ENCODE results near the gene OR2A25.

OR2A25 gene

GRCh38 chr7:144085978-144086377 lies 16.4 kb downstream of the OR2A25 start, which contains the start of gene OR2A12:
Gene OR2A12, plus strand, starts transcription at chr7:144086278. Its CDS starts 8,830 bp downstream, at chr7:144095108.
- no peak for DNase-seq

GRCh38 chr7:144086730-144087129 lies 17.1 kb downstream of the OR2A25 start:
- no peak for DNase-seq

GRCh38 chr7:144087230-144087629 lies 17.6 kb downstream of the OR2A25 start:
- DNase-seq, result no peak

- no peak for DNase-seq
Measured at GRCh38 chr7:144090667-144091066, 21.1 kb downstream of the OR2A25 start.

GRCh38 chr7:144098776-144099175 lies 29.2 kb downstream of the OR2A25 start:
- DNase-seq, result no peak

- no peak for DNase-seq
Measured at GRCh38 chr7:144100607-144101006, 31.0 kb downstream of the OR2A25 start.

- no peak for DNase-seq
Measured at GRCh38 chr7:144102041-144102440, 32.4 kb downstream of the OR2A25 start.

- no peak for DNase-seq
Measured at GRCh38 chr7:144105211-144105610, 35.6 kb downstream of the OR2A25 start.

- DNase-seq, result no peak
Measured at GRCh38 chr7:144109283-144109682, 39.7 kb downstream of the OR2A25 start, which contains the start of gene OR2A2. Gene OR2A2, plus strand, starts transcription at chr7:144109583. Its CDS starts 0 bp downstream, at chr7:144109583.

GRCh38 chr7:144110272-144110671 lies 40.7 kb downstream of the OR2A25 start:
- DNase-seq, result no peak

- DNase-seq, result no peak
Measured at GRCh38 chr7:144113651-144114050, 44.0 kb downstream of the OR2A25 start.

- DNase-seq, result no peak
Measured at GRCh38 chr7:144118341-144118740, 48.7 kb downstream of the OR2A25 start.

GRCh38 chr7:144122876-144123275 lies 53.3 kb downstream of the OR2A25 start, which contains the start of gene OR2A14:
Gene OR2A14, plus strand, starts transcription at chr7:144123176. Its CDS starts 5,937 bp downstream, at chr7:144129113.
- no peak for DNase-seq
